Prostate gland (tissue), 2 donors: ENCODE measurements around the gene ETV3L.

Experiments used
- CTCF ChIP-seq, 4 experiments: fragments of 200-600 bp in 2 of 4; fragments of 450-650 bp in 2 of 4; sonication (generic) in 2 of 4; IDR thresholded peaks; 1 replicate in 3 of 4; 2 replicates in 1 of 4; pipeline ENCODE4 v1.5.1; 2016 to 2019; ENCODE audit warnings: antibody characterized with exemption in 4 of 4, mild to moderate bottlenecking in 2 of 4, moderate library complexity in 2 of 4
- POLR2A ChIP-seq: fragments of 450-650 bp; IDR thresholded peaks from one replicate; pipeline ENCODE4 v1.6.1; 2016; ENCODE audit warnings: antibody characterized with exemption, mild to moderate bottlenecking
- POLR2AphosphoS5 ChIP-seq: sonication (generic); formaldehyde crosslinking; IDR thresholded peaks from one replicate; pipeline ENCODE4 v1.6.1; 2017; ENCODE audit warnings: antibody characterized with exemption

GRCh38 chr1:157086299-157086698 lies 13.3 kb downstream of the ETV3L start:
- no peak for TF ChIP-seq POLR2A
- no peak for TF ChIP-seq CTCF (IDR thresholded peaks at IDR 0.05)
- no peak for TF ChIP-seq POLR2AphosphoS5
